Dendritic cell treated with granulocyte-macrophage colony-stimulating factor and Interleukin-4, amounts not matched to agents 40 ng/mL and 50 ng/mL, for 4 days (primary cell): ENCODE data around the gene PSTPIP1.

ENCODE experiments used
- H3K27ac Mint-ChIP-seq: one replicate; pipeline ENCODE4 v1.8.0; 2022; ENCODE audit warnings: mild to moderate bottlenecking, mixed read lengths
- H3K27me3 Mint-ChIP-seq: one replicate; pipeline ENCODE4 v1.8.0; 2022; ENCODE audit warnings: mild to moderate bottlenecking, mixed read lengths
- H3K36me3 Mint-ChIP-seq: one replicate; pipeline ENCODE4 v1.8.0; 2022; ENCODE audit warnings: low read depth, mixed read lengths
- H3K4me1 Mint-ChIP-seq: one replicate; pipeline ENCODE4 v1.8.0; 2022; ENCODE audit warnings: low read depth, mixed read lengths
- H3K4me3 Mint-ChIP-seq: one replicate; pipeline ENCODE4 v1.8.0; 2022; ENCODE audit warnings: mild to moderate bottlenecking, moderate library complexity, mixed read lengths
- H3K9me3 Mint-ChIP-seq: one replicate; pipeline ENCODE4 v1.8.0; 2022; ENCODE audit warnings: mixed read lengths
- intact Hi-C: fragments of 100-400 bp; cut with micrococcal nuclease; formaldehyde crosslinking; loops from one replicate; pipeline ENCODE4 v1.15.0; 2022

Gene PSTPIP1

DNA sequence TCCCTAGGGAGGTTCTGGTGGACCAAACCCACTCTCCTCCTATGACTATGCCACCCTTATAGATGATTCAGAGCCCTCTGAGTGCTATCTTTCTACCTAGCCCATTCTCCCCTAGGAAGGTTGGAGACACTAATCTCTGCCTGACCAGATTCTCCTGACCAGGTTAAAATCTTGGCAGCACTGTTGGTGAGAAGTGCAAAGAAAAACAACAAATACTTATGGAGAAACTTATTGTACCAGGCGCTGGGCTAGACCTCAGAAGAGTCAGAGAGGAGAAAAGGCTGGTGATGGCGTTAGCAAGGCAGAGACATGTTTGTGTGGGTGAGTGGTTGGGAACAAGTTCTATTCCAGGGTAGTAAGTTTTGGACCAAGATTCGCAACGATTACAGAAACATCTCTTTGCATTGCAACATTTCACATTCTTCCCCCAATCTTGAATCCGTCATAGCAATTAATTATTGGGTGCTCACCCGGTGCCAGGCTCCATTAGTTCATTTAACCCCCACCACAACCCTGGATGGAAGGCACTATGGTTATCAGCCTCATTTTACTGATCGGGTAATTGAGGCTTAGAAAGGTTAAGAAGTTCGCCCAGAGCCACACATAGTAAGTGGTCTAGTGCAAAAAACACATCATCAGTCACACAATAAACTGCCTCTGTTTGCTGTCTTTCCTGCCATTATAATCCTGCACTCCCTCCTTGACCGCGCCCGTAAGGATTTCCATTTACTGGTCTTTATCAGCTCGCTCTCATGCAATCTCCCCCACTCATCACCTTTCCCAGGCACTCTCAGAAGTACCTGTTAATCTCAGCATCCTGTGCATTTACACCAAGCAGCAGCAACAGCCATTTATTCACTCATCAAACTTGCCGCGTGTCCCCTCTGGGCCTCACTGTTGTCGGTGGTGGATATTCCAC is 76.6 kb downstream of the PSTPIP1 start:
- peak overlapping the region; percentile 72 for H3K4me3 Mint-ChIP-seq
- peaks cover 41% of the 10 kb centered on the region for H3K4me1 Mint-ChIP-seq
- intact Hi-C loops: no loop called here
- peaks cover 6% of the 10 kb centered on the region for H3K36me3 Mint-ChIP-seq
- H3K27me3 Mint-ChIP-seq: peaks cover 2% of the 10 kb centered on the region
- no peaks in the 10 kb centered on the region for H3K9me3 Mint-ChIP-seq
- peak overlapping the region; percentile 87 for H3K27ac Mint-ChIP-seq

DNA sequence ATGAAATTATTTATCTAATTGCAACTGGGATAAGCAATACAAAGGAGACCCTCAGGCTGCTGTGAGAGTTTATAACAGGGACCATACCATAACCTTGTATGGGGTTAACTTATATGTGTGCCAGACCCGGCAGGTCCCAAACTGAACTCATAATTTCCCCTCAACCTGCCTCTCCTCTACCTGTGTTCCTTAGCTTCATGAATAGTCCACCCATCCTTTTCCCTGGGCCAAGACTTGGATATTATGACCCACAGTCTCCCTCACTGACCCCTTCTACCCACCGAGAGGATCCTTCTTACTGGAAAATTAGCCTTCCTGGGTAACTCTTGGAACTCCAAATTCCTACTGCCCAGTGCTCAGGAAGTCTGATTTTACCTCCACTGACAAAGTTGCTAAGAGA is 79.4 kb downstream of the PSTPIP1 start:
- Mint-ChIP-seq H3K4me3 (no peak overlapping the region), H3K9me3 (no peaks in the 10 kb centered on the region), H3K36me3 (peaks cover 6% of the 10 kb centered on the region), H3K4me1 (peaks cover 30% of the 10 kb centered on the region), H3K27me3 (peaks cover 2% of the 10 kb centered on the region), H3K27ac (no peak overlapping the region)
- intact Hi-C loops: no loop called here

DNA sequence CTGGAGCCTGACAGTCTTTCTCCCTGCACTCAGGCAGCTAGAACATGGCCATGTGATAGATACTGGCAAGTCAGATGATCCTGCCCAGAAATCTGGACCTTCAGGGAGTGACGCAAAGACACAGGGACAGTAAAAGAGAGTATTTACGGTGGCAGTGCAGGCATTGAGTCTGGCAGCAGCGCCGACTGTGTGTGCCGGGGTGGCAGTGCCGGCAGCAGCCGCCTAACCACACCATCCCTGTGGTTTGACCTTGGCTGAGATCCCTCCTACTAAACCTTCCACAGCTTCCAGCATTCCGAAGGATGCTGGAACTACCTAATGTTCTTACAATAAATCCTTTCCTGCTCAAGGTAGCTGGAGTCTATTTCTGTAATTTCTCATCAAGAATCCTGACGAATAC is 80.6 kb downstream of the PSTPIP1 start:
- no peak overlapping the region for H3K4me3 Mint-ChIP-seq
- H3K9me3 Mint-ChIP-seq: no peaks in the 10 kb centered on the region
- H3K4me1 Mint-ChIP-seq: peaks cover 19% of the 10 kb centered on the region
- H3K27me3 Mint-ChIP-seq: peaks cover 2% of the 10 kb centered on the region
- H3K27ac Mint-ChIP-seq: no peak overlapping the region
- no peaks in the 10 kb centered on the region for H3K36me3 Mint-ChIP-seq
- intact Hi-C loops: no loop called here

DNA sequence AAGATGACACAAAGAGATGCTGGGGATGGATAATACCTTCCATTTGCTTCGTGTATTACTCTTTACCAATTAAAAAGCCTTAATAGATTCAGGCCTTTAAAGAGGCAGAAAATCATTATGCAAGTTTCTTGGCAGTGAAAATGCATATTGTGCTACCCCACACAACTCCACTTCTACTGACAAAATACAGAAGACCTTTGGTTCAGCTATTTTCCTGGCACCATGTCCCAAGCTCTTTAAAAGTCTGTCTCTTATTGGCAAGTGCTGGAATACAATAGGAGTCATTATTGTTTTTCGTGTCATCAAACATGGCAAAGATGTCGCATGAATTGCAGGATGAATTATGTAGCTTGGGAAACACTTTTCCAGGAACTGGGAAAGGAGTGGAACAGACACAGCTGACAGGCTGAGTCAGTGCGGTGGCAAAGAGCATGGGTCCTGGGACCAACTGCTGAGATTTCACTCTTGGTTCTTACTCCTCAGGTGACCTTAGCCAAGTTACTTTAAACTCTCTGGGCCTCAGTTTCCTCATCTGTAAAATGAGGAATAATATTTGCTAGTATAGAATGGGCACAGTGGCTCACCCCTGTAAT is 81.5 kb downstream of the PSTPIP1 start:
- H3K9me3 Mint-ChIP-seq: no peaks in the 10 kb centered on the region
- intact Hi-C loops: no loop called here
- no peak overlapping the region for H3K4me3 Mint-ChIP-seq
- H3K27me3 Mint-ChIP-seq: peaks cover 3% of the 10 kb centered on the region
- H3K36me3 Mint-ChIP-seq: no peaks in the 10 kb centered on the region
- H3K27ac Mint-ChIP-seq: no peak overlapping the region
- H3K4me1 Mint-ChIP-seq: peaks cover 16% of the 10 kb centered on the region

DNA sequence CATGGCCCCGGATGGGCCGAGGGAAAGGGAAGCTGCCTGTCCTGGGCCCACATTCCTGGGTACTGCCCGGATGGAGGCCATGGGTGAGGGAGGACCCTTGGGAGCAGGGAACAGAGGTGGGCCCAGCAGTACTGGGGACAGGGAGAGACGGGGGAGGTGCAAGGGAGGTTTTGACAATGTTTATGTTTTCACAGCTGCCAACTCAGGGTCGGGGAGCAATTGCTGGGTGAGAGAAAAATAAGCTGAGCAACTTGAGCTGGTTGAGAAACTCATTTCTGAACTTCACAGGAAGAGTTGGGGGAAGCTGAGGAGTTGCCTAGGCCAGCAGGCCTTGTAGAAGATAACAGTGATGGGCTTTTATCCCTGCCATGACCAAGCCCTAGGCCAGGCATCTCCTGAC is 87.0 kb downstream of the PSTPIP1 start:
- Mint-ChIP-seq H3K9me3 (no peaks in the 10 kb centered on the region), H3K4me1 (peaks cover 54% of the 10 kb centered on the region), H3K4me3 (no peak overlapping the region), H3K36me3 (no peaks in the 10 kb centered on the region), H3K27me3 (peaks cover 2% of the 10 kb centered on the region), H3K27ac (peak overlapping the region; percentile 62)
- intact Hi-C loops: loop anchor here (10.0 kb wide), 1 partner anchor 107 kb away; no protein-coding TSS in a partner anchor

DNA sequence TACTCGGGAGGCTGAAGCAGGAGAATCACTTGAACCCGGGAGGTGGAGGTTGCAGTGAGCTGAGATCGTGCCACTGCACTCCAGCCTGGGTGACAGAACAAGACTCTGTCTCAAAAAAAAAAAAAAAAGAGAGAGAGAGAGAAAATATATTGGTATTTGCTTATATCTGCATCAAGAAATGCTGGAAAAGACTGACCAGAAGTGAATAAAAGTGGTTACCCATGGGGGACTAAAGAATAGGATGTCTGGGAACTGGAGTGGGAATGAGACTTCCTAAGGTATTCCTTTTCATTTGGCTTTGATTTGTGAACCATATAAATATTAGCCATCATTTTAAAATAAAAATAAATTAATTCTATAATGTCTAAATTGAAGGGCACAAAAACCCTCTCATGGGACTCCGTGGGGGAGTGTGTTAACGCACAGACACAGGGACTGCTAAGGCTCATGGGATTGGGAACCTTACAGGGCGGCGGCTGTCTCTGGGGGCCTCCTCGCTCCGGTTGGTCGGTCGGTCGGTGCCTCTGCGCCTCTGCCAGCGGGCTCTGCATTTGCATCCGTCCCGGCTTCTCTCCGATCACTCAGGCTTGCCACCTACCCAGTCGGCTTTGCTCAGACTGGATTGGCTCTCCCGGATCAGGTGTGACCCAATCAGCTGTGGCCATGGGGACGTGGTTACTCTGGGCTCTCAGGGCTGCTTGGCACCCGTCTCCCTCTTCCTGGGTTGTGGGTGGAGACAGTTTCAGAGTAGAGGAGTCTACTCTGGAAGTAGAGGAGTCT is 88.6 kb downstream of the PSTPIP1 start:
- H3K4me1 Mint-ChIP-seq: peaks cover 47% of the 10 kb centered on the region
- H3K9me3 Mint-ChIP-seq: no peaks in the 10 kb centered on the region
- peak overlapping the region; percentile 74 for H3K4me3 Mint-ChIP-seq
- H3K27me3 Mint-ChIP-seq: peaks cover 2% of the 10 kb centered on the region
- intact Hi-C loops: loop anchor here (10.0 kb wide), 1 partner anchor 109 kb away; no protein-coding TSS in a partner anchor
- peak overlapping the region; percentile 76 for H3K27ac Mint-ChIP-seq
- H3K36me3 Mint-ChIP-seq: no peaks in the 10 kb centered on the region

DNA sequence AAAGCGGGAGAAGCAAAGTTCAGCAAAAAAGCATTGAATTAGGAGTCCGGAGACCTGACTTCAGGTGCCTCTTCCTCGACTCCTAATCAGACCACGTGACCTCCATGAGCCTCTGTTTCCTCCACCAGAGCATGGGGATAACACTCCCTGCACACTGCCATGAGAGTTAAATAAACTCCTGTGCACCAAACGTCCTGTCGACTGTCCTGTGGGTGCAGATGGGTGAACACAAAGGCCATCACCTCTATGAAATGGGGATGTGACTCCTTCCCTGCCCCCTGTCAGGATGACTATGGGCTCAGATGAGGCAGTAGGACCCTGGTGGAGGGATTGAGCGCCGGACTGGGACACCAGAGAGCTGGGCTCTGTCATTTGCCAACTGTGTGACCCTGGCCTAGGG is 89.5 kb downstream of the PSTPIP1 start:
- peaks cover 41% of the 10 kb centered on the region for H3K4me1 Mint-ChIP-seq
- peak overlapping the region; percentile 76 for H3K27ac Mint-ChIP-seq
- intact Hi-C loops: loop anchor here (10.0 kb wide), 1 partner anchor 110 kb away; no protein-coding TSS in a partner anchor
- H3K4me3 Mint-ChIP-seq: no peak overlapping the region
- no peaks in the 10 kb centered on the region for H3K36me3 Mint-ChIP-seq
- H3K27me3 Mint-ChIP-seq: peaks cover 2% of the 10 kb centered on the region
- H3K9me3 Mint-ChIP-seq: no peaks in the 10 kb centered on the region

DNA sequence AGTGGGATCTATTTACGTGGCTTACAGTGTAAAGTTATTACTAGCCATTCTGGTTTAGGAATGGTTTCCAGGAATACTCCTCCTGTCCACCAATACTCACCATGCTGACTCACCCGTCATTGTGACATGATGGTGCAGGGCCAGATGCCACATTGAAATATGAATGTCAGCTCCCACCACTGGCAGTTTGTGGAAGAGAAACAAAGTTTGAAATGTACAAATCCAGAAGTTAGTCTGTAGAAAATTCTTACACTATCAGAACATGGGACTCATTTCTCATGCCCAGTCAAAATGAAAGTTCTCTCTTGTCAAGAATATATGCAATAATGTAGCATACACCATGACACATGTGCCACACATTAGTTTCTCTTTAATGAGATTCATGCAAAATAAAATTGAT is 90.4 kb downstream of the PSTPIP1 start:
- Mint-ChIP-seq H3K36me3 (no peaks in the 10 kb centered on the region), H3K4me1 (peaks cover 41% of the 10 kb centered on the region), H3K4me3 (no peak overlapping the region), H3K27me3 (peaks cover 2% of the 10 kb centered on the region), H3K9me3 (no peaks in the 10 kb centered on the region), H3K27ac (peak overlapping the region; percentile 76)
- intact Hi-C loops: loop anchor here (10.0 kb wide), 1 partner anchor 110 kb away; no protein-coding TSS in a partner anchor
